GM19467 (cell line): ENCODE data around the gene SLC9A2.
A peak's percentile ranks its signal among the peaks of the same experiment; 100 is the strongest.

Experiments used
- ATAC-seq: cut with Tn5 transposase; IDR thresholded peaks from one replicate; pipeline ENCODE4 v1.9.1; 2021; ENCODE audit warnings: mild to moderate bottlenecking, moderate library complexity; ENCODE audit not compliant: unreplicated experiment

Gene SLC9A2

GRCh38 chr2:102724016-102724490 is 104.7 kb downstream of the SLC9A2 start:
- no peak for ATAC-seq

GRCh38 chr2:102724553-102724952 is 105.2 kb downstream of the SLC9A2 start:
- no peak for ATAC-seq

- ATAC-seq = no peak
Measured at GRCh38 chr2:102726128-102727087, 107.1 kb downstream of the SLC9A2 start.

GRCh38 chr2:102735416-102736109 is 116.2 kb downstream of the SLC9A2 start:
- ATAC-seq = no peak

- ATAC-seq = peak; percentile 11
Measured at GRCh38 chr2:102736110-102736409, 116.7 kb downstream of the SLC9A2 start.

GRCh38 chr2:102736410-102737409 is 117.4 kb downstream of the SLC9A2 start:
- peak; percentile 94 for ATAC-seq

- ATAC-seq = no peak
Measured at GRCh38 chr2:102737431-102737830, 118.1 kb downstream of the SLC9A2 start.

GRCh38 chr2:102743259-102743658 is 123.9 kb downstream of the SLC9A2 start:
- ATAC-seq = no peak

GRCh38 chr2:102748107-102748506 is 128.8 kb downstream of the SLC9A2 start:
- no peak for ATAC-seq

GRCh38 chr2:102749938-102750337 is 130.6 kb downstream of the SLC9A2 start:
- ATAC-seq = peak; percentile 66

GRCh38 chr2:102753563-102754159 is 134.3 kb downstream of the SLC9A2 start:
- ATAC-seq = no peak

- ATAC-seq = no peak
Measured at GRCh38 chr2:102754456-102755145, 135.2 kb downstream of the SLC9A2 start.

GRCh38 chr2:102755284-102755683 is 135.9 kb downstream of the SLC9A2 start:
- ATAC-seq = no peak

- no peak for ATAC-seq
Measured at GRCh38 chr2:102758439-102758838, 139.1 kb downstream of the SLC9A2 start.
